ENCODE measurements around the gene DCBLD2. TPM values are rescaled to one million over a fixed set of nuclear protein-coding genes. Genes with fewer than 3 reads are reported as not detected.
A peak's percentile ranks its signal among the peaks of the same experiment; 100 is the strongest.
"Not testable (repeated sequence)": the region's sequence is repeated elsewhere in the genome, so short reads cannot be mapped to it uniquely, and the experiment has no call there.

The DCBLD2 gene
- total RNA-seq, 2 experiments from 2014 or later: 1.9 to 2.5 TPM

- no peak overlapping the region for H3K4me3 Mint-ChIP-seq
- no peak for DNase-seq
- ChIA-PET CTCF (interaction anchor here (0.7 kb wide), 1 partner anchor 295 kb away, joined by 3 read pairs; no protein-coding TSS in a partner anchor), POLR2A (interaction anchor here (0.7 kb wide), 1 partner anchor 47 kb away, joined by 6 read pairs; no protein-coding TSS in a partner anchor)
- H3K4me1 Mint-ChIP-seq: no peaks in the 10 kb centered on the region
- H3K27ac Mint-ChIP-seq: no peak overlapping the region
- no peaks in the 10 kb centered on the region for H3K27me3 Mint-ChIP-seq
- intact Hi-C loops (cut with DNase I, micrococcal nuclease): no loop called here
- no peaks in the 10 kb centered on the region for H3K9me3 Mint-ChIP-seq (ENCODE audit: low read depth)
- no peak for ATAC-seq
- H3K36me3 Mint-ChIP-seq (ENCODE audit: low read depth): no peaks in the 10 kb centered on the region
These were observed 10.3 kb downstream of the DCBLD2 start for GRCh38 chr3:98890965-98891910.

- no peak overlapping the region for H3K27ac Mint-ChIP-seq
- CTCF ChIA-PET: interaction anchor here (0.6 to 0.7 kb wide), 2 partner anchors 15 to 294 kb away, joined by 3 read pairs; no protein-coding TSS in a partner anchor
- no peak overlapping the region for H3K4me3 Mint-ChIP-seq
- no peaks in the 10 kb centered on the region for H3K36me3 Mint-ChIP-seq (ENCODE audit: low read depth)
- no peaks in the 10 kb centered on the region for H3K4me1 Mint-ChIP-seq
- H3K27me3 Mint-ChIP-seq: no peaks in the 10 kb centered on the region
- DNase-seq (no peak), ATAC-seq (no peak)
- H3K9me3 Mint-ChIP-seq (ENCODE audit: low read depth): no peaks in the 10 kb centered on the region
- POLR2A ChIA-PET: no interaction called here
- intact Hi-C loops (cut with DNase I, micrococcal nuclease): no loop called here
These were observed 11.2 kb downstream of the DCBLD2 start for GRCh38 chr3:98890181-98890835.

- Mint-ChIP-seq H3K27me3 (no peaks in the 10 kb centered on the region), H3K4me1 (no peaks in the 10 kb centered on the region), H3K9me3 (ENCODE audit: low read depth) (no peaks in the 10 kb centered on the region), H3K36me3 (ENCODE audit: low read depth) (no peaks in the 10 kb centered on the region), H3K4me3 (no peak overlapping the region), H3K27ac (no peak overlapping the region)
- DNase-seq: no peak
- intact Hi-C loops (cut with DNase I, micrococcal nuclease): no loop called here
- ChIA-PET CTCF (interaction anchor here (0.9 to 1.8 kb wide), 2 partner anchors 14 to 28 kb away, joined by 4 to 5 read pairs; no protein-coding TSS in a partner anchor), POLR2A (no interaction called here)
- no peak for ATAC-seq
These were observed 13.8 kb downstream of the DCBLD2 start for GRCh38 chr3:98887684-98888083.

GRCh38 chr3:98886525-98886924 lies 15.0 kb downstream of the DCBLD2 start:
- ATAC-seq: no peak
- ChIA-PET POLR2A (interaction anchor here (0.5 kb wide), 1 partner anchor 450 kb away, joined by 3 read pairs; no protein-coding TSS in a partner anchor), CTCF (no interaction called here)
- no peaks in the 10 kb centered on the region for H3K27me3 Mint-ChIP-seq
- peaks cover 2% of the 10 kb centered on the region for H3K9me3 Mint-ChIP-seq (ENCODE audit: low read depth)
- H3K27ac Mint-ChIP-seq: no peak overlapping the region
- intact Hi-C loops (cut with DNase I, micrococcal nuclease): no loop called here
- DNase-seq: no peak
- no peaks in the 10 kb centered on the region for H3K4me1 Mint-ChIP-seq
- H3K36me3 Mint-ChIP-seq (ENCODE audit: low read depth): no peaks in the 10 kb centered on the region
- no peak overlapping the region for H3K4me3 Mint-ChIP-seq

- H3K27ac Mint-ChIP-seq: no peak overlapping the region
- peaks cover 2% of the 10 kb centered on the region for H3K9me3 Mint-ChIP-seq (ENCODE audit: low read depth)
- H3K4me3 Mint-ChIP-seq: no peak overlapping the region
- H3K27me3 Mint-ChIP-seq: no peaks in the 10 kb centered on the region
- ATAC-seq (no peak), DNase-seq (no peak)
- intact Hi-C loops (cut with DNase I, micrococcal nuclease): no loop called here
- CTCF ChIA-PET: no interaction called here
- H3K4me1 Mint-ChIP-seq: no peaks in the 10 kb centered on the region
- POLR2A ChIA-PET: interaction anchor here (0.5 kb wide), 1 partner anchor 449 kb away, joined by 3 read pairs; no protein-coding TSS in a partner anchor
- H3K36me3 Mint-ChIP-seq (ENCODE audit: low read depth): no peaks in the 10 kb centered on the region
These were observed 15.6 kb downstream of the DCBLD2 start for GRCh38 chr3:98885851-98886250.

- CTCF ChIA-PET: interaction anchor here (0.6 to 0.9 kb wide), 2 partner anchors 9 to 42 kb away, joined by 3 read pairs; no protein-coding TSS in a partner anchor
- intact Hi-C loops (cut with DNase I, micrococcal nuclease): no loop called here
- Mint-ChIP-seq H3K27me3 (no peaks in the 10 kb centered on the region), H3K36me3 (ENCODE audit: low read depth) (no peaks in the 10 kb centered on the region), H3K4me1 (no peaks in the 10 kb centered on the region), H3K4me3 (no peak overlapping the region), H3K9me3 (ENCODE audit: low read depth) (peaks cover 2% of the 10 kb centered on the region), H3K27ac (no peak overlapping the region)
- POLR2A ChIA-PET: interaction anchor here (0.6 kb wide), 1 partner anchor 245 kb away, joined by 4 read pairs; no protein-coding TSS in a partner anchor
- ATAC-seq (no peak), DNase-seq (no peak)
These were observed 16.7 kb downstream of the DCBLD2 start for GRCh38 chr3:98884675-98885371.

- CTCF ChIA-PET; H3K27ac Mint-ChIP-seq; POLR2A ChIA-PET; H3K4me1 Mint-ChIP-seq; H3K27me3 Mint-ChIP-seq; DNase-seq; ATAC-seq; intact Hi-C loops (cut with DNase I, micrococcal nuclease); H3K4me3 Mint-ChIP-seq; H3K36me3 Mint-ChIP-seq (ENCODE audit: low read depth); H3K9me3 Mint-ChIP-seq (ENCODE audit: low read depth): not testable (repeated sequence)
These were observed 18.7 kb downstream of the DCBLD2 start for GRCh38 chr3:98882614-98883333.

GRCh38 chr3:98877132-98877531 lies 24.4 kb downstream of the DCBLD2 start:
- ATAC-seq: peak; percentile 57
- POLR2A ChIA-PET: no interaction called here
- intact Hi-C loops (cut with DNase I, micrococcal nuclease): no loop called here
- peaks cover 7% of the 10 kb centered on the region for H3K4me1 Mint-ChIP-seq
- CTCF ChIA-PET: no interaction called here
- no peak overlapping the region for H3K27ac Mint-ChIP-seq
- H3K36me3 Mint-ChIP-seq (ENCODE audit: low read depth): peaks cover 1% of the 10 kb centered on the region
- H3K9me3 Mint-ChIP-seq (ENCODE audit: low read depth): no peaks in the 10 kb centered on the region
- no peak overlapping the region for H3K4me3 Mint-ChIP-seq
- DNase-seq: peak; percentile 3
- H3K27me3 Mint-ChIP-seq: no peaks in the 10 kb centered on the region

GRCh38 chr3:98875535-98875934 lies 26.0 kb downstream of the DCBLD2 start:
- DNase-seq: no peak
- peaks cover 4% of the 10 kb centered on the region for H3K36me3 Mint-ChIP-seq (ENCODE audit: low read depth)
- no peak overlapping the region for H3K27ac Mint-ChIP-seq
- intact Hi-C loops (cut with DNase I, micrococcal nuclease): no loop called here
- H3K27me3 Mint-ChIP-seq: no peaks in the 10 kb centered on the region
- H3K9me3 Mint-ChIP-seq (ENCODE audit: low read depth): no peaks in the 10 kb centered on the region
- no peak for ATAC-seq
- H3K4me1 Mint-ChIP-seq: peaks cover 7% of the 10 kb centered on the region
- POLR2A ChIA-PET: no interaction called here
- CTCF ChIA-PET: interaction anchor here (1.0 kb wide), 1 partner anchor 14 kb away, joined by 3 read pairs; no protein-coding TSS in a partner anchor
- no peak overlapping the region for H3K4me3 Mint-ChIP-seq

- peaks cover 4% of the 10 kb centered on the region for H3K36me3 Mint-ChIP-seq (ENCODE audit: low read depth)
- intact Hi-C loops (cut with DNase I, micrococcal nuclease): no loop called here
- ATAC-seq (no peak), DNase-seq (no peak)
- ChIA-PET CTCF (interaction anchor here (1.0 kb wide), 1 partner anchor 15 kb away, joined by 3 read pairs; no protein-coding TSS in a partner anchor), POLR2A (no interaction called here)
- H3K27ac Mint-ChIP-seq: no peak overlapping the region
- H3K4me3 Mint-ChIP-seq: no peak overlapping the region
- no peaks in the 10 kb centered on the region for H3K27me3 Mint-ChIP-seq
- H3K4me1 Mint-ChIP-seq: peaks cover 7% of the 10 kb centered on the region
- no peaks in the 10 kb centered on the region for H3K9me3 Mint-ChIP-seq (ENCODE audit: low read depth)
These were observed 26.8 kb downstream of the DCBLD2 start for GRCh38 chr3:98874602-98875249.

All from activated CD4-positive, alpha-beta T cell treated with anti-CD3 and anti-CD28 coated beads for 36 hours (primary cell).